ENCODE data around the gene ASCL2.

DNA sequence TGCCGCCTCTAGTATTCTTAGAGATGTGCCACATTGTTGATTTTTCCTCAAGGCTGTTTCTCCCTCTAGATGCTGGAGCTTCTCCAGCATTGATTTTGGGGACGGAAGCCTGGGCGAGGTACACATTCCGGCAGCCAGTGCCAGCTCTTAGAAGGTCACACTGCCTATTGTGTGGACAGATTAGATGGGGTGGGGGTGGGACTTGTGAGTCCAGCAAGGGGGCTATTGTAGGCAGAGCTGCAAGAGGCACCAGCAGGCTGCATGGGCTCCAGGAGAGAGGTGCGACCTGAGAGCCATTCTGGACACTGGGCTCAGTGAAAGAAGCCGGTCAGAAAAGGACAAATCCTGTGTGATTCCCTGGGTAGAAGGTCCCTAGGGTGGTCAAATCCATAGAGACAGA is 19.0 kb upstream of the ASCL2 start:
- TF ChIP-seq, protein P1, sequence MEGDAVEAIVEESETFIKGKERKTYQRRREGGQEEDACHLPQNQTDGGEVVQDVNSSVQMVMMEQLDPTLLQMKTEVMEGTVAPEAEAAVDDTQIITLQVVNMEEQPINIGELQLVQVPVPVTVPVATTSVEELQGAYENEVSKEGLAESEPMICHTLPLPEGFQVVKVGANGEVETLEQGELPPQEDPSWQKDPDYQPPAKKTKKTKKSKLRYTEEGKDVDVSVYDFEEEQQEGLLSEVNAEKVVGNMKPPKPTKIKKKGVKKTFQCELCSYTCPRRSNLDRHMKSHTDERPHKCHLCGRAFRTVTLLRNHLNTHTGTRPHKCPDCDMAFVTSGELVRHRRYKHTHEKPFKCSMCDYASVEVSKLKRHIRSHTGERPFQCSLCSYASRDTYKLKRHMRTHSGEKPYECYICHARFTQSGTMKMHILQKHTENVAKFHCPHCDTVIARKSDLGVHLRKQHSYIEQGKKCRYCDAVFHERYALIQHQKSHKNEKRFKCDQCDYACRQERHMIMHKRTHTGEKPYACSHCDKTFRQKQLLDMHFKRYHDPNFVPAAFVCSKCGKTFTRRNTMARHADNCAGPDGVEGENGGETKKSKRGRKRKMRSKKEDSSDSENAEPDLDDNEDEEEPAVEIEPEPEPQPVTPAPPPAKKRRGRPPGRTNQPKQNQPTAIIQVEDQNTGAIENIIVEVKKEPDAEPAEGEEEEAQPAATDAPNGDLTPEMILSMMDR (conservative IDR thresholded peaks at IDR 0.05), result no peak
- TF ChIP-seq ZFX (IDR thresholded peaks at IDR 0.05), result no peak
